Measurements from ENCODE around the gene IL21. TPM values are rescaled to one million over a fixed set of nuclear protein-coding genes. Genes with fewer than 3 reads are reported as not detected.

The IL21 gene
- total RNA-seq, 1 experiment from 2014 or later: not detected

- peak; percentile 34 for DNase-seq
- TF ChIP-seq, protein P1, sequence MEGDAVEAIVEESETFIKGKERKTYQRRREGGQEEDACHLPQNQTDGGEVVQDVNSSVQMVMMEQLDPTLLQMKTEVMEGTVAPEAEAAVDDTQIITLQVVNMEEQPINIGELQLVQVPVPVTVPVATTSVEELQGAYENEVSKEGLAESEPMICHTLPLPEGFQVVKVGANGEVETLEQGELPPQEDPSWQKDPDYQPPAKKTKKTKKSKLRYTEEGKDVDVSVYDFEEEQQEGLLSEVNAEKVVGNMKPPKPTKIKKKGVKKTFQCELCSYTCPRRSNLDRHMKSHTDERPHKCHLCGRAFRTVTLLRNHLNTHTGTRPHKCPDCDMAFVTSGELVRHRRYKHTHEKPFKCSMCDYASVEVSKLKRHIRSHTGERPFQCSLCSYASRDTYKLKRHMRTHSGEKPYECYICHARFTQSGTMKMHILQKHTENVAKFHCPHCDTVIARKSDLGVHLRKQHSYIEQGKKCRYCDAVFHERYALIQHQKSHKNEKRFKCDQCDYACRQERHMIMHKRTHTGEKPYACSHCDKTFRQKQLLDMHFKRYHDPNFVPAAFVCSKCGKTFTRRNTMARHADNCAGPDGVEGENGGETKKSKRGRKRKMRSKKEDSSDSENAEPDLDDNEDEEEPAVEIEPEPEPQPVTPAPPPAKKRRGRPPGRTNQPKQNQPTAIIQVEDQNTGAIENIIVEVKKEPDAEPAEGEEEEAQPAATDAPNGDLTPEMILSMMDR (conservative IDR thresholded peaks at IDR 0.05): no peak
These were observed 41.8 kb upstream of the IL21 start for GRCh38 chr4:122662701-122663100.

More at GRCh38 chr4:122662701-122663100, 41.8 kb upstream of the IL21 start:
- Histone ChIP-seq H3K79me1 (ENCODE audit: insufficient read depth, low read depth, low read length, poor library complexity, severe bottlenecking) (no peaks in the 10 kb centered on the region), H3K56ac (ENCODE audit: insufficient read length, low read depth, low read length) (no peak overlapping the region), H3T11ph (ENCODE audit: low read length) (no peak overlapping the region), H2BK5ac (ENCODE audit: insufficient read length, low read length) (no peak overlapping the region), H4K91ac (ENCODE audit: insufficient read length, low read depth, low read length) (no peak overlapping the region), H3K27ac (ENCODE audit: insufficient read length, low read depth, low read length) (no peak overlapping the region), H4K8ac (replicated peaks; ENCODE audit: insufficient read length, low read depth, low read length) (no peak overlapping the region), H3K9me3 (ENCODE audit: control insufficient read depth, low read depth, low read length) (no peaks in the 10 kb centered on the region), H2AFZ (ENCODE audit: low read length) (no peak overlapping the region), H2AK5ac (ENCODE audit: insufficient read length, low read length) (no peak overlapping the region), H3K79me2 (ENCODE audit: insufficient read depth, low read length) (no peaks in the 10 kb centered on the region), H3K14ac (ENCODE audit: insufficient read depth, low read length) (no peak overlapping the region), H3K27me3 (ENCODE audit: insufficient read depth, low read length) (no peaks in the 10 kb centered on the region), H2BK15ac (ENCODE audit: low read depth, low read length) (no peak overlapping the region), H3K23ac (ENCODE audit: insufficient read length, low read depth, low read length) (no peak overlapping the region), H3K23me2 (ENCODE audit: insufficient read length, low read depth, low read length, poor library complexity, severe bottlenecking) (no peaks in the 10 kb centered on the region), H3K9ac (ENCODE audit: extremely low read depth, insufficient read length, low read length) (no peak overlapping the region), H3K4me2 (ENCODE audit: insufficient read depth, insufficient read length, low read length) (no peak overlapping the region), H4K20me1 (ENCODE audit: control insufficient read depth, insufficient read depth, insufficient read length) (no peaks in the 10 kb centered on the region), H2BK120ac (ENCODE audit: low read depth, low read length, poor library complexity, severe bottlenecking) (no peak overlapping the region), H3K4me1 (ENCODE audit: insufficient read depth, low read length) (no peaks in the 10 kb centered on the region), H2BK20ac (ENCODE audit: low read depth, low read length, poor library complexity, severe bottlenecking) (no peak overlapping the region), H2BK12ac (ENCODE audit: insufficient read length, low read depth, low read length) (no peak overlapping the region), H3K4ac (ENCODE audit: low read depth, low read length) (no peak overlapping the region), H3K18ac (ENCODE audit: insufficient read length, low read depth, low read length) (no peak overlapping the region), H4K5ac (ENCODE audit: insufficient read length, low read depth, low read length) (no peak overlapping the region)
- Mint-ChIP-seq H3K36me3 (ENCODE audit: insufficient read depth in 1 of 3, low read depth in 3 of 3) (no peaks in the 10 kb centered on the region), H3K27ac (no peak overlapping the region; a peak in 1 of 7 replicates), H3K4me3 (no peak overlapping the region), H3K27me3 (ENCODE audit: low read depth) (no peaks in the 10 kb centered on the region), H3K9me3 (no peaks in the 10 kb centered on the region; a peak in 4 of 5 replicates), H3K4me1 (peaks cover 0 to 3% of the 10 kb centered on the region in 2 experiments; a peak in 1 of 4 replicates)
- no CpG with 5 or more reads among the region's 2 CpGs for WGBS (ENCODE audit: extremely low coverage, insufficient read length, low lambda C conversion rate)

Data from H9 (cell line).